Ovary (tissue), 3 donors: Measurements from ENCODE around the gene RAET1L.

Source experiments
- CTCF ChIP-seq, 3 donors: fragments of 450-650 bp in 2 of 3; fragments of 200-600 bp in 1 of 3; IDR thresholded peaks; one replicate each; pipeline versions ENCODE4 v1.5.1 to v1.8.0; 2016 to 2022; ENCODE audit warnings: antibody characterized with exemption in 3 of 3, mild to moderate bottlenecking in 1 of 3
- EP300 ChIP-seq: sonication (generic); formaldehyde crosslinking; IDR thresholded peaks from one replicate; pipeline ENCODE4 v1.6.1; 2017; ENCODE audit warnings: antibody characterized with exemption
- donor health status: DM: no; HTN: no; CAD: no.

DNA sequence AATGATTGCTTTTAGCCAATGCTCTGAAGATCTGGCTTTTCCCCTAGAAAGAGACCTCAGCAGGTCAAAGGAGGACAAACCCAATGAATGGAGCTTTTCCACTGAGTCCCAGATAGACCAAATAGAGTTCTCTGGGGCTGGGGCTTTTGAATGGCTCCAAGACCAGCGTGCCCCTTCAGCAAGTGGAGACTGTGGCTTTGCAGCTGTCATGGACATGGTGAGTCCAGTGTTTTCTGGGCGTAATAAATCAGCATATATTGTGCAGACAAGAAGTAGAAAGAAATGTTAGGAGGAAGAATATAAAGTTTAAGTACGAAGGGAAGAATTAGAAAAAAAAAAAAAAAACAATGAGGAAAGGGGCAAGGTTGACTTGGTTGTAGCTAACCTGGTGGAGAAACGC lies 33.5 kb downstream of the RAET1L start:
- TF ChIP-seq CTCF (IDR thresholded peaks at IDR 0.05) (no peak), EP300 (no peak)
